DMS114 treated with DMSO at 0.1 percent for 48 hours (cell line): ENCODE data around the gene HMGCR.

Experiments used
- DNase-seq: peaks from one replicate; lab custom pipeline; 2025; ENCODE audit not compliant: unreplicated experiment; lab: John Stamatoyannopoulos, UW

The HMGCR gene

DNA sequence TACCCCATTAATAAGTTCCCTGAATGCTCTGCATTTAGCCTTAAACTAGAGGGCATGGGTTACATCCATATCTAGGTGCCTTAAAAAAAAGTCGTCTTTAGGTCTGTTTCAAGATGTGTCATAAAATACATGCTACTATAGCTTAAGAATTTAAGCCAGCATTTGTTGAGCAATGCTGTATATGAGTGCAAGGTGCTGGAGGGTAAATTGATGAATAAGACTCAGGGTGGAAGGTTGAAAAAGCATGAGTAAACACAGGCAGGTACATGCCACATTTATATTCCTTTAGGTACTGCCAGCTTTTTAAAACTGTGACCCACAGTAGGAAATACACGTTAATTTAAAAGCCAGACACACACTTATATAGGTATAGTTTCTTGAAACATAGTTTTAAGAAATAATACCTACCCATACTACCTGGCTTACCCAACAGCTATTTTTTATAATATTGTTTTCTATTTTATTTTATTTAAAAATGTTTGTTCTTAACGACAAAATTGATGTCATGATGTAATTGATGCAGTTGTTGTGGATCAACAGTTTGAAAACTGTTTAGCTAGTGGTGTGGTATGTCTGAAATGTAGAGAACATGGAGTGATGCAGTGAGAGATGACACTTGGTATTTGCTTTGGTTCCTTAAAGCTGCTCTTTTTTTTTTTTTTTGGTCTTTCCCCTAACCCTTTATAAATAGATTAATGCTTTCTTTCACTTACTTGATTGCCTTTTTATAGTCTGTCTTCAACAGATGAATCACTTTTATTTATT, 3.9 kb downstream of the HMGCR start:
- DNase-seq, result no peak

DNA sequence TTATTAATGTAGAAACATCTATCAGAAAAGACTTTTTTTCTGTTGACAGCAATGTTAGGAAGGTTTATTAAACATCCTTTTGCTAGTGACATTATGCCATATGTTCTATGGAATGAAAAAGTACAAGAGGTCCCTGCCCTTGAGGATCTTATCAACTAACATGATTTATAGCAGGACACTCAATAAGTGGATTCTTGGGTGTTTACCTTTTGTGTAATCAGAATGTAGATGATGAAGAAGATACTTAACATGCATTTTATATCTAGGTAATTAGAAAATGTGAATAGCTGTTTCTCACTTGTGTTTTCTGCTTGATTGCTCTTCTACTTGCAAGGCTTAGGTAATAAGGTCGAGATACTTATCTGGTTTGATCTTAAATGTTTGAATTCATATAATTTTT, 4.9 kb downstream of the HMGCR start:
- no peak for DNase-seq

- no peak for DNase-seq
Measured at GRCh38 chr5:75342836-75343235, 5.8 kb downstream of the HMGCR start.

DNA sequence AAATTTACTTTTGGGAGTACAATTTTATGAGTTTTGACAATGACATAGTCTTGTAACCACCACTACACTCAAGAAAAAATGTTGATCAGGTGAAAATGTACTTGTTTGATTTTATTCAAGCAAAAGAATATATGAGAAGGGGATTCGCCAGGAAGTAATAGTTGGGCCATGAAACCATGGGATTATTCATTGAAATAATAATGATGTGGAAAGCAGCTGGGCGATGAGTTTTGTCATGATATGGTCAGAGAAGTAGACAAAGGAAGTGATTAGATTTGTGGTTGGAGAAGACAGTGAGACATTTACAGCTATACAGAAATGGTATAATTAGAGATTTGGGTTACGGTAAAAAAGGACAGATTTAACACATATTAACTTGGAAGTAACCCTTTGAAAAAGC, 11.2 kb downstream of the HMGCR start:
- DNase-seq, result no peak

- no peak for DNase-seq
Measured at GRCh38 chr5:75349663-75350062, 12.6 kb downstream of the HMGCR start.

GRCh38 chr5:75351139-75351926, 14.3 kb downstream of the HMGCR start:
- DNase-seq, result no peak

DNA sequence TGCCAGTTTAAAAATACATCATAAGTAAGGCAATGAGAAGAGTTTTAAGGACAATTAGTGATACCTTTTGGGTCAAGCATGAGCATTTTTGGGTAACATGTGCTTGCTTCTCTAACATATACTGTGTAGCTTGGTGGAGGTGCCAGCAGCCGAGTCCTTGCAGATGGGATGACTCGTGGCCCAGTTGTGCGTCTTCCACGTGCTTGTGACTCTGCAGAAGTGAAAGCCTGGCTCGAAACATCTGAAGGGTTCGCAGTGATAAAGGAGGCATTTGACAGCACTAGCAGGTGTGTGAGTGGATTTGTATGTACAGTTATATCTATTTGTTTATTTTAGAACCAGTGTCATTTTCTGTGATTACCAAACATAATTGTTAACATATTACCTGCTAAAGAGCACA, 18.2 kb downstream of the HMGCR start:
- DNase-seq, result no peak

GRCh38 chr5:75356719-75357118, 19.7 kb downstream of the HMGCR start:
- no peak for DNase-seq

DNA sequence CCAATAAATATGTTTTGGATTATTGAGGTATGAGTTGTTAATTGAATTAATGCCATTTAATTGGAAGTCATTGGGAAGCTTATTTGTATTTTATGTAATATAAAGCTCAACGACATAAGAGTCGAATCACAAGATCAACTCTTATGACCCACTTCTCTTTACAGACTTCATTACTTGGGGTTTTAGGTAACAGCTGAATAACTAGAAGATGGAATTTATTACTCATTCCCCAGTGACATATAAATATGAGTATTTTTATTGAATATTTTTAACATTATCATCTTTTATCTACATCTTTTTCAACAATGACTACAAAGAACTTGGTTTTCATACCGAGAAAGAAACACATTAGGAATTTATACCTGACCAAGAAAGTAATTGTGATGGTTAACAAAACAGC, 21.1 kb downstream of the HMGCR start:
- DNase-seq, result no peak

GRCh38 chr5:75361310-75361709, 24.3 kb downstream of the HMGCR start:
- DNase-seq, result no peak

DNA sequence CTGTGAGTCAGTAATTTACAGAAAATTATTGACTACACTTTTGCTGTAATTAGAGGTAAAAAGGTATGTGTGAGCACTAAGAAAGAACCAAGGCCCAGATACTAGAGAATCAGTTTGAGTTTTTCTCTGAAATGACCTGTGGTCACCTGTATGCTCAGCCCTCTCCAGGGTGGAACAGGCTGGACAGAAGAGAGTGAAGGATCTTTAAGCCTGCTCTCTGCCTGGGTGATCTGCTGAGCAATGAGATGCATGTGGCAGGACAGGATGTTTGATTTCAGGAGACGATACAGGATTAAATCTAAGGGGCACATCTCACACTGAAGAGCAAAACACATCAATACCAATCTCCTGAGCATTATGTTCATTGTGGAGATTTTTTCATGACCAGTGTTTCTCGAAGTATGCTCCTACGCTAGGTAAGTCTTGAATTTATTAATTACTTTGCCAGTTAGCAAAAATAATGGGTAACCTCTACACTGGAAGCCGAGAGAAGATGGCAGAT, 25.5 kb downstream of the HMGCR start:
- no peak for DNase-seq

- no peak for DNase-seq
Measured at GRCh38 chr5:75363111-75363510, 26.1 kb downstream of the HMGCR start.

- DNase-seq, result no peak
Measured at GRCh38 chr5:75363726-75364495, 26.9 kb downstream of the HMGCR start.

DNA sequence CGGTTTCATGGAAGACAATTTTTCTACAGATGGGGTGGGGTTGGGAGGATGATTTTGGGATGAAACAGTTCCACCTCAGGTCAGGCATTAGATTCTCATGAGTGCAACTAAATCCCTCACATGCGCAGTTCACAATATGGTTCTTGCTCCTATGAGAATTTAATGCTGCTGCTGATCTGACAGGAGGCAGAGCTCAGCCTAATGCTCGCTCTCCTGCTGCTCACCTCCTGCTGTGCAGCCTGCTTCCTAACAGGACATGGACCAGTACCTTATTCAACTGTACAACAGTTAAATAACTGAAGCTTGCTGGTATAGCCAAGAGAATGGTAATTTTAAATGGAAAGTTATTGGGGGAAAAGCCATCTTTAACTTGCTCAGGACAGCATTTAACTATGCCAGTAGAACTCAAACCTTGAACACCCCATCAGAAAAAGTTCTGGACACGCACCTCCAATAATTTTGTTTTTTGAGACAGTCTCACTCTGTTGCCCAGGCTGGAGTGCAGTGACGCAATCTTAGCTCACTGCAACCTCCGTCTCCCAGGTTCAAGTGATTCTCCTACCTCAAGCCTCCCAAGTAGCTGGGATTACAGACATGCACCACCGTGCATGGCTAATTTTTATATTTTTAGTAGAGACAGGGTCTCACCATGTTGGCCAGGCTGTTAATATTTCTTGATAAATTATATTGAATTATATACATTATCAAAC, 27.7 kb downstream of the HMGCR start:
- DNase-seq, result no peak

- no peak for DNase-seq
Measured at GRCh38 chr5:75365740-75366139, 28.7 kb downstream of the HMGCR start.

DNA sequence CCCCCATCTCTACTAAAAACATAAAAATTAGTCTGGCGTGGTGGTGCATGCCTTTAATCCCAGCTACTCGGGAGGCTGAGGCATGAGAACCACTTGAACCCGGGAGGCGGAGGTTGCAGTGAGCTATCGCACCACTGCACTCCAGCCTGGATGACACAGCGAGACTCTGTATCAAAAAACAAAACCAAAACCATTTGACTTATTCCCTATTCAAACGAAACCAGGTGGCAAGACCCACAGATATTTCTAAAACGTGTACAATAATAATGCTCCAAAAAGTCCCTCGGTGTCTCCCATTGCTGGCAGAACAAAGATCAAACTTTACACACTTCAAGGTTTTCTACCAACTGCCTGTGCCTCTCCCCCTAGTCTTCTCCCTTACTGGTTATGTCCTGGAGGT, 29.8 kb downstream of the HMGCR start:
- no peak for DNase-seq

GRCh38 chr5:75367401-75367800, 30.4 kb downstream of the HMGCR start:
- DNase-seq, result no peak

- no peak for DNase-seq
Measured at GRCh38 chr5:75368391-75368790, 31.4 kb downstream of the HMGCR start.

GRCh38 chr5:75373862-75374261, 36.8 kb downstream of the HMGCR start:
- no peak for DNase-seq

DNA sequence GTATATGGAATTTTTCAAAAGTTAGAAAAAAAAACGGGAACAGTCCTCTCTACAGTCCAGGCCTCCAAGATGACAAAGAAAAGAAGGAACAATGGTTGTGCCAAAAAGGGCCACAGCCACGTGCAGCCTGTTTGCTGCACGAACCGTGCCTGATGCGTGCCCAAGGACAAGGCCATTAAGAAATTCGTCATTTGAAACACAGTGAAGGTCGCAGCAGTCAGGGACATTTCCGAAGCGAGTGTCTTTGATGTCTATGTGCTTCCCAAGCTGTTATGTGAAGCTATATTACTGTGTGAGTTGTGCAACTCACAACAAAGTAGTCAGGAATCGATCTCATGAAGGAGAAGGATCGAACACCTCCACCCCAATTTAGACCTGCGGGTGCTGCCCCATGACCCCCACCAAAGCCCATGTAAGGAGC, 37.4 kb downstream of the HMGCR start:
- no peak for DNase-seq

DNA sequence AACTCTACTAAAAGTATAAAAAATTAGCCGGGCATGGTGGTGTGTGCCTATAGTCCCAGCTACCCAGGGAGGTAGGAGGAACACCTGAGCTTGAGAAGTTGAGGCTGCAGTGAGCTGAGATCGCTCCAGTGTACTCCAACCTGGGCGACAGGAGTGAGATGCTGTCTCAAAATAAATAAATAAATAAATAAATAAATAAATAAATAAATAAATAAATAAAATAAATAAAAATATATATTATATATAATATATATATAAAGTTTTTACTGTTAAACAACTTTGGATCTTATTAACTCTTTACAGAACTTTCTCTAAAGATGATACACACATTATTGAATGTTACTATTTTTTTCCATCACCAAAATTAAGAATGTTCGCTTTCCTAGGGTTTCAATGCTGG, 38.4 kb downstream of the HMGCR start:
- no peak for DNase-seq
